DND-41 (cell line): ENCODE measurements around the gene CDK11B.

Experiments used
- ATAC-seq: fragments of 200-7000 bp; cut with Tn5 transposase; 3 replicates; pipeline ENCODE4 v1.9.1; 2021; ENCODE audit warnings: low read depth; ENCODE audit not compliant: insufficient read depth
- DNase-seq: peaks from one replicate; pipeline ENCODE4 v3.0.0-alpha.2; 2020
- H2AFZ ChIP-seq: 2 replicates; pipeline ENCODE4 v1.6.0; 2012; ENCODE audit warnings: low read depth, low read length
- H3K27ac ChIP-seq: 2 replicates; pipeline ENCODE4 v1.5.1; 2012; ENCODE audit warnings: low read length, inconsistent platforms
- H3K27me3 ChIP-seq: fragments of 200-600 bp; sonication (generic); 2 replicates; pipeline ENCODE4 v1.6.0; 2012; ENCODE audit warnings: low read length, mild to moderate bottlenecking, inconsistent platforms; ENCODE audit not compliant: insufficient read depth, poor library complexity
- H3K36me3 ChIP-seq: 2 replicates; pipeline ENCODE4 v1.5.1; 2012; ENCODE audit warnings: low read length, inconsistent platforms; ENCODE audit not compliant: insufficient read depth
- H3K4me1 ChIP-seq: 2 replicates; pipeline ENCODE4 v1.5.1; 2012; ENCODE audit warnings: mild to moderate bottlenecking, low read length; ENCODE audit not compliant: insufficient read depth
- H3K4me2 ChIP-seq: 2 replicates; pipeline ENCODE4 v1.6.0; 2012; ENCODE audit warnings: mild to moderate bottlenecking, moderate library complexity, low read length, inconsistent platforms; ENCODE audit not compliant: insufficient read depth
- H3K4me3 ChIP-seq, 2 experiments: fragments of 200-600 bp in 1 of 2; shearing (Covaris generic) in 1 of 2; 2 replicates each; pipeline ENCODE4 v1.5.1; 2012 to 2016; ENCODE audit warnings: inconsistent platforms in 2 of 2, low read length in 2 of 2, mild to moderate bottlenecking in 2 of 2, low read depth in 1 of 2, moderate library complexity in 1 of 2
- H3K79me2 ChIP-seq: 2 replicates; pipeline ENCODE4 v1.6.0; 2012; ENCODE audit warnings: low read length, inconsistent platforms; ENCODE audit not compliant: insufficient read depth
- H3K9ac ChIP-seq: 2 replicates; pipeline ENCODE4 v1.6.0; 2012; ENCODE audit warnings: low read depth, mild to moderate bottlenecking, inconsistent platforms, low read length, moderate library complexity
- H3K9me3 ChIP-seq: 2 replicates; pipeline ENCODE4 v1.5.1; 2012; ENCODE audit warnings: low read length, moderate library complexity, mild to moderate bottlenecking, inconsistent platforms; ENCODE audit not compliant: insufficient read depth, severe bottlenecking
- H4K20me1 ChIP-seq: 2 replicates; pipeline ENCODE4 v1.6.0; 2012; ENCODE audit warnings: low read length; ENCODE audit not compliant: insufficient read depth
- EZH2 ChIP-seq: IDR thresholded peaks from 3 replicates; pipeline ENCODE4 v1.6.1; 2012; ENCODE audit warnings: borderline replicate concordance, low read depth, mild to moderate bottlenecking, moderate library complexity, low read length, inconsistent platforms; ENCODE audit not compliant: severe bottlenecking
- TF ChIP-seq, protein P1 (sequence below): IDR thresholded peaks from 2 replicates; pipeline ENCODE4 v1.5.1; 2012; ENCODE audit warnings: borderline replicate concordance, low read length, moderate library complexity, mild to moderate bottlenecking; ENCODE audit not compliant: poor library complexity, severe bottlenecking; ENCODE audit errors: extremely low read depth

Gene CDK11B

DNA sequence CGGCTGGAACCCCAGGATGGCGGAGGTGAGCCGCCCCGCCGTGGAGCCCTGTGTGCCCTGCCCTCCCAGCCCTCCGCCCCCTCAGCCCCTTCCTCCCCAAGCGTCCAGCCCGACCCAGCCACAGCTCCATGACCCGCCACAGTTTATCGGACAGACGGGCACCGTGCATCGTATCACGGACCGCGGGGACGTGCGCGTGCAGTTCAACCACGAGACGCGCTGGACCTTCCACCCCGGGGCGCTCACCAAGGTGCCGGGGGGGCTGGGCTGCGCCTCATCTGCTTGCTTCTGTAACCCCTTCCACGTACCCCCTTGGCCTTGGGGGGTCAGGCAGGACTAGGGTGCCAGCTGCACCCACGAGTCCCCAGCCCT is 33.4 kb downstream of the CDK11B start:
- Histone ChIP-seq H3K4me3 (no peak overlapping the region), H3K4me2 (no peak overlapping the region), H3K9ac (no peak overlapping the region), H2AFZ (no peak overlapping the region), H3K27me3 (no peaks in the 10 kb centered on the region), H4K20me1 (no peaks in the 10 kb centered on the region; the same call in none of the 2 replicates), H3K27ac (no peak overlapping the region), H3K9me3 (no peaks in the 10 kb centered on the region), H3K36me3 (no peaks in the 10 kb centered on the region), H3K79me2 (no peaks in the 10 kb centered on the region), H3K4me1 (peaks cover 7% of the 10 kb centered on the region)
- TF ChIP-seq, protein P1, sequence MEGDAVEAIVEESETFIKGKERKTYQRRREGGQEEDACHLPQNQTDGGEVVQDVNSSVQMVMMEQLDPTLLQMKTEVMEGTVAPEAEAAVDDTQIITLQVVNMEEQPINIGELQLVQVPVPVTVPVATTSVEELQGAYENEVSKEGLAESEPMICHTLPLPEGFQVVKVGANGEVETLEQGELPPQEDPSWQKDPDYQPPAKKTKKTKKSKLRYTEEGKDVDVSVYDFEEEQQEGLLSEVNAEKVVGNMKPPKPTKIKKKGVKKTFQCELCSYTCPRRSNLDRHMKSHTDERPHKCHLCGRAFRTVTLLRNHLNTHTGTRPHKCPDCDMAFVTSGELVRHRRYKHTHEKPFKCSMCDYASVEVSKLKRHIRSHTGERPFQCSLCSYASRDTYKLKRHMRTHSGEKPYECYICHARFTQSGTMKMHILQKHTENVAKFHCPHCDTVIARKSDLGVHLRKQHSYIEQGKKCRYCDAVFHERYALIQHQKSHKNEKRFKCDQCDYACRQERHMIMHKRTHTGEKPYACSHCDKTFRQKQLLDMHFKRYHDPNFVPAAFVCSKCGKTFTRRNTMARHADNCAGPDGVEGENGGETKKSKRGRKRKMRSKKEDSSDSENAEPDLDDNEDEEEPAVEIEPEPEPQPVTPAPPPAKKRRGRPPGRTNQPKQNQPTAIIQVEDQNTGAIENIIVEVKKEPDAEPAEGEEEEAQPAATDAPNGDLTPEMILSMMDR: no peak
- no peak for TF ChIP-seq EZH2
- DNase-seq (no peak), ATAC-seq (no peak)

DNA sequence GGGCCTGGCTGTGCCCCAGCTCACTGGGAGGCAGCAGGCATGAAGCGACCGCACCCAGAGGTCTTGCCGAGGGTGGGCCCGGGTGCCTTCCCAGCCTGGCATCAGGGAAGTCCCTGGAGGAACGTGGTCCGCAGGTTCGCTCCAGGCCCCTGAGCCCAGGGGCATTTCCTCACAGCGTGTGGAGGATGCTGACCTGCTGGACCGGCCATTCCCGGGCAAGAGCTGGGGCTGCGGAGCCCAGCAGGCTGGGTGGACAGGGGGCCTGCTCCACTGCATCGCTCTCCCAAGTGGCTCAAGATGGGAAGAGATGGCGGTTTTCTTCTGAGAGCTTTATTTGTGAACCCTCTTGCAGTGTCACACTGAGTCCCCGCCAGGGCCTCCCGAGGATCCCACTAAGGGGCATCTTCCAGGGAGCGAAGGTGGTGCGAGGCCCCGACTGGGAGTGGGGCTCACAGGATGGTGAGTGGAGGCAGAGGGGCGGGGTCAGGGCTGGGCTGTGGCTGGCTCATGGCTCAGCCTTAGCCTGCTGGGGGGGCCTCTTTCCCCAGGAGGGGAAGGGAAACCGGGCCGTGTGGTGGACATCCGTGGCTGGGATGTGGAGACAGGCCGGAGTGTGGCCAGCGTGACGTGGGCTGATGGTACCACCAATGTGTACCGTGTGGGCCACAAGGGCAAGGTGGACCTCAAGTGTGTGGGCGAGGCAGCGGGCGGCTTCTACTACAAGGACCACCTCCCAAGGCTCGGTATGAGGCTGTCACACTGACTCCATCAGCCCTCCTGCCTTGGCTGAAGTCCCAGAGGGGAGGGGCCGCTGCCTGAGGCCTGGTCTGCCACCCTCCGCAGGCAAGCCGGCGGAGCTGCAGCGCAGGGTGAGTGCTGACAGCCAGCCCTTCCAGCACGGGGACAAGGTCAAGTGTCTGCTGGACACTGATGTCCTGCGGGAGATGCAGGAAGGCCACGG is 34.1 kb downstream of the CDK11B start:
- Histone ChIP-seq H3K4me1 (peaks cover 3% of the 10 kb centered on the region; the same call in 1 of the 2 replicates), H2AFZ (no peak overlapping the region), H3K9ac (no peak overlapping the region), H4K20me1 (no peaks in the 10 kb centered on the region; the same call in none of the 2 replicates), H3K27me3 (no peaks in the 10 kb centered on the region), H3K4me3 (no peak overlapping the region), H3K9me3 (no peaks in the 10 kb centered on the region), H3K79me2 (no peaks in the 10 kb centered on the region), H3K27ac (no peak overlapping the region), H3K36me3 (no peaks in the 10 kb centered on the region), H3K4me2 (no peak overlapping the region)
- DNase-seq: no peak
- TF ChIP-seq, protein P1: no peak
- no peak for TF ChIP-seq EZH2
- ATAC-seq: no peak

DNA sequence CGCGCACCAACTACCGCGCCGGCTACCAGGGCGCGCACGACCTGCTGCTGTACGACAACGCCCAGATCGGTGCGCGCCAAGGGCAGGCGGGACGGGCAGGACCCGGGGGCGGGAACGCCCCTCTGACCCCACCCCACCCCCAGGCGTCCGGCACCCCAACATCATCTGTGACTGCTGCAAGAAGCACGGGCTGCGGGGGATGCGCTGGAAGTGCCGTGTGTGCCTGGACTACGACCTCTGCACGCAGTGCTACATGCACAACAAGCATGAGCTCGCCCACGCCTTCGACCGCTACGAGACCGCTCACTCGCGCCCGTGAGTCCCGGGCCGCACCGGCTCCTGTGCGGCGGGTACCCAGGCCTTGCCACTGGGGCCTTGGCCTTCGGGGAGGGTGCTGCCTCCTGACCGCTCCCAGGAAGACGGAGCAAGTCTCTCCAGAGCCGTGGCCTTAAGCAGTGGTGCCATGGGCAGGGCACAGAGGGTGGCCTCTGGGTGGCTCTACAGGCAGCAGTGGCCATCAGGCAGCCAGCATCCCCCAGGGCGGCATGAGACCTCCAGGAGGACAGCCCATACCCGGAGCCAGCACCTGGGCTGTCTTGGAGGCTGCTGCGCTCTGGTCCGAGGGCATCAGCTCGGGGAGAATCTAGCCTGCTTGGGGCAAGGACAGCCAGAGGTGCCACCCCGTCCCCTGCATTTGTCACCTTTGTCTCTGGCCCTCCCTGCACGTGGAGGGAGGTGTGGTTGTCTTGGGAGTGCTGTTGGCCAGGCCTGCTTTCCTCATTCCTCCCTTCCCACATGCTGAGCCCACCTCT is 35.0 kb downstream of the CDK11B start:
- no peaks in the 10 kb centered on the region for H3K4me1 ChIP-seq
- no peak for DNase-seq

More for the DNA sequence above, 35.0 kb downstream of the CDK11B start:
- Histone ChIP-seq H3K27ac (no peak overlapping the region), H3K27me3 (no peaks in the 10 kb centered on the region), H4K20me1 (no peaks in the 10 kb centered on the region; the same call in none of the 2 replicates), H3K9ac (no peak overlapping the region), H3K4me2 (no peak overlapping the region), H3K79me2 (no peaks in the 10 kb centered on the region), H3K36me3 (peaks cover 2% of the 10 kb centered on the region; the same call in 1 of the 2 replicates), H3K9me3 (no peaks in the 10 kb centered on the region), H2AFZ (no peak overlapping the region), H3K4me3 (no peak overlapping the region)
- no peak for ATAC-seq
- no peak for TF ChIP-seq EZH2
- TF ChIP-seq, protein P1: no peak
